ENCODE results near the gene CPE. TPM values are rescaled to one million over a fixed set of nuclear protein-coding genes. Genes with fewer than 3 reads are reported as not detected.

The CPE gene
- total RNA-seq, 4 donors from 2014 or later = 104 to 116 (median 108) TPM

DNA sequence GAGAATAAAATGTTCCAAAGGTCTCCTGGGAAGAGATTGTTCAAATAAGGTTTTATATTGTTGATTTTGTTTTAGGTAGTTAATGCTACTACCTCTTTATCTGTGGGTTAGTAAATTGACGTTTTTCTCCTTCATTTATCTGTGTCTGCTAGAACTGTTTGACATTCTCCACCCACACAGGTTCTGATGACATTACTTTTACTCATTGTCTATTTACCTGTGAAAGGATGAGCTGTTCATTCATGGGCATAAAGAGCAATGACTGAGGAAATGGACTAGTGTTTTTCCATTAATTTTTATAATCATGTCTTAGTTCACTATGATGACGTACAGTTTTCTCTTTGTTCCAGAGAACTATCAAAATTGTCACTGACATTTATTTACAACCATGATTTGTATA lies 75.6 kb downstream of the CPE start:
- DNase-seq (ENCODE audit: extremely low spot score) = no peak
- Histone ChIP-seq H3K4me3 (no peak overlapping the region), H3K36me3 (no peaks in the 10 kb centered on the region), H3K4me1 (peaks cover 0 to 4% (median 0%) of the 10 kb centered on the region in 4 donors), H3K27me3 (no peaks in the 10 kb centered on the region), H3K9me3 (no peaks in the 10 kb centered on the region), H3K27ac (replicated peaks in 1 of 4) (no peak overlapping the region)
- 53% methylated on average over 2 of the region's 2 CpGs for WGBS
- TF ChIP-seq EP300 (IDR thresholded peaks at IDR 0.05) = no peak
- intact Hi-C loops (cut with DNase I) = no loop called here

DNA sequence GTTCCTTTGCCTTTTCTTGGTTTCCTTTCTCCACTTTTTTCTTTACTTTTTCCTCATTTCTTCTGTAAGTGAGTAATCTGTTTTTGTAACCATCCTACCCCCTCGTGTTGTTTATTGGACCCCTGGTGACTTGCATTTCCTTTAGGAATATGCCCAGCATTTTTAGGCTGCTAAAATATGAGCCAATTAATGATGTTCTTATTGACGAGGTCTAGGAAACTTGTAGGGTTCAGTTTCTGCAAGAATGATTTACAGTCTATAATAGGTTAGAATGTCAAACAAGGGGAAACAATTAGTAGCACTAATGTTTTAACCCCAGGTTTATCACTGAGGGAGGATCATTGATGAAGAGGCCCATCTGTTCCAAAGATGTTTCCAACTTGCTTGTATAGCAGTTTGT lies 79.0 kb downstream of the CPE start:
- intact Hi-C loops (cut with DNase I) = no loop called here
- H3K36me3 ChIP-seq = no peaks in the 10 kb centered on the region
- no peaks in the 10 kb centered on the region for H3K9me3 ChIP-seq
- no peak overlapping the region for H3K27ac ChIP-seq (replicated peaks in 1 of 4)
- H3K4me1 ChIP-seq = peaks cover 0 to 21% (median 19%) of the 10 kb centered on the region in 4 donors
- 52% methylated on average over 2 of the region's 2 CpGs for WGBS
- no peaks in the 10 kb centered on the region for H3K27me3 ChIP-seq
- TF ChIP-seq EP300 (IDR thresholded peaks at IDR 0.05) (no peak), POLR2A (IDR thresholded peaks at IDR 0.05; ENCODE audit: low read depth) (no peak), POLR2AphosphoS5 (IDR thresholded peaks at IDR 0.05) (no peak)
- TF ChIP-seq, protein P1, sequence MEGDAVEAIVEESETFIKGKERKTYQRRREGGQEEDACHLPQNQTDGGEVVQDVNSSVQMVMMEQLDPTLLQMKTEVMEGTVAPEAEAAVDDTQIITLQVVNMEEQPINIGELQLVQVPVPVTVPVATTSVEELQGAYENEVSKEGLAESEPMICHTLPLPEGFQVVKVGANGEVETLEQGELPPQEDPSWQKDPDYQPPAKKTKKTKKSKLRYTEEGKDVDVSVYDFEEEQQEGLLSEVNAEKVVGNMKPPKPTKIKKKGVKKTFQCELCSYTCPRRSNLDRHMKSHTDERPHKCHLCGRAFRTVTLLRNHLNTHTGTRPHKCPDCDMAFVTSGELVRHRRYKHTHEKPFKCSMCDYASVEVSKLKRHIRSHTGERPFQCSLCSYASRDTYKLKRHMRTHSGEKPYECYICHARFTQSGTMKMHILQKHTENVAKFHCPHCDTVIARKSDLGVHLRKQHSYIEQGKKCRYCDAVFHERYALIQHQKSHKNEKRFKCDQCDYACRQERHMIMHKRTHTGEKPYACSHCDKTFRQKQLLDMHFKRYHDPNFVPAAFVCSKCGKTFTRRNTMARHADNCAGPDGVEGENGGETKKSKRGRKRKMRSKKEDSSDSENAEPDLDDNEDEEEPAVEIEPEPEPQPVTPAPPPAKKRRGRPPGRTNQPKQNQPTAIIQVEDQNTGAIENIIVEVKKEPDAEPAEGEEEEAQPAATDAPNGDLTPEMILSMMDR (IDR thresholded peaks at IDR 0.05) = no peak
- no peak for DNase-seq (ENCODE audit: extremely low spot score)
- H3K4me3 ChIP-seq = no peak overlapping the region

DNA sequence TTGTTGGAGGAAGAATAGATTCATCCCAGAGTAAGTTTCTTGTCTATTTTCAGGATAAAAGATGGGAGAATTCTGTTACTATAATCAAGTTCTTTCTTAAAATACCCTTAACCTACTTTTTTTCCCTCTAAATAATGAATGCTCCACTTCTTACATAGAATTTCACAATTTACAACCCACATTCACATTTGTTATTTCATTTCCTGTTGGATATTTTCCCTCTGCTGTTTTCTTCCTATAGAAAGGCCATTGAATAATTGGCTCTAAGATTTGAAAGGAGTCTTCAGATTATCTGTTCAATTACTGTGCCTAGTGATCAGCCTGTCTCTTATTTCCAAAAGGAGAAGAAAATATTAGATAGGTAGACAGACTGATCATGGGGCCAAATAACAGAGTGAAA lies 79.7 kb downstream of the CPE start:
- no peaks in the 10 kb centered on the region for H3K36me3 ChIP-seq
- peaks cover 0 to 21% (median 19%) of the 10 kb centered on the region in 4 donors for H3K4me1 ChIP-seq
- no peak overlapping the region for H3K27ac ChIP-seq (replicated peaks in 1 of 4)
- TF ChIP-seq EP300 (IDR thresholded peaks at IDR 0.05) (no peak), POLR2A (IDR thresholded peaks at IDR 0.05; ENCODE audit: low read depth) (no peak), POLR2AphosphoS5 (IDR thresholded peaks at IDR 0.05) (no peak)
- TF ChIP-seq, protein P1 (IDR thresholded peaks at IDR 0.05) = no peak
- DNase-seq (ENCODE audit: extremely low spot score) = no peak
- H3K4me3 ChIP-seq = no peak overlapping the region
- no peaks in the 10 kb centered on the region for H3K27me3 ChIP-seq
- no peaks in the 10 kb centered on the region for H3K9me3 ChIP-seq
- intact Hi-C loops (cut with DNase I) = no loop called here

DNA sequence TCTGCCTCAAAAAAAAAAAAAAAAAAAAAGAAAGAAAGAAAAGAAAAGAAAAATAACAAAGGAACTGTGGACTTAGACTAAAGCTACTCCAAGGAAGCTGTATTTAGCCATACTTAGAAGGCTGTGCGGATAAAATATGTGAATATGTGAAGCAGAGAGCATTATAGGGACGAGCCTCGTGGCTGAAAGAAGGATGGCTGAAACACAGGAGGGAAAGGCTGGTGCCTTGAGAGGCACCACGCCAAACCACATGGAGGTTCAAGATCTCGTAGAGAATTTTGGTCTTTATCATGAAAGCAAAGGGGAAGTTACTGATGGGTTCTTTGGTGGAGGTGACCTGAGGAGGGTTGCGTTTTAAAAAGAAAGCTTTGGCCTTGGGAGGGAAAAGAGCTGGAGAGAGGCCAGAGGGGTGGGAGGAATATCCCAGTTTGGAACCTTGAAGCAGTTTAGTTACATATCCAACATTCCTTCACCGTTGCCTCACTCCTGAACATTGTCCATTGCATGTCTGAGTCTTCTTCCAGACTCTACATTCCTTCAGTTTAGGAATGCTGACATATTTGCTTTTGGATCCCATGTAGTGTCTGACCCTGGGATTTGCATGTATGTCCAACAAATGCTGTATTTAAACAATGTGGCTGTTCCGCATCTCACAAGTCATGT lies 82.5 kb downstream of the CPE start:
- TF ChIP-seq POLR2AphosphoS5 (IDR thresholded peaks at IDR 0.05) (peak in 1 of 2 donors; percentile 24), EP300 (IDR thresholded peaks at IDR 0.05) (no peak)
- intact Hi-C loops (cut with DNase I) = loop anchor here (5.0 to 10.0 kb wide), 2 partner anchors 84 to 256 kb away; partner anchors contain the start of genes CPE and KLHL2
- DNase-seq (ENCODE audit: extremely low spot score) = no peak
- Histone ChIP-seq H3K36me3 (no peaks in the 10 kb centered on the region), H3K27ac (replicated peaks in 1 of 4) (peak overlapping the region in 1 of 4 donors; percentile 41), H3K4me3 (peak overlapping the region in 3 of 4 donors; percentile 23 to 40 (median 29)), H3K4me1 (peaks cover 0 to 24% (median 19%) of the 10 kb centered on the region in 4 donors), H3K9me3 (no peaks in the 10 kb centered on the region), H3K27me3 (no peaks in the 10 kb centered on the region)
- 33% methylated on average over 8 of the region's 8 CpGs for WGBS

DNA sequence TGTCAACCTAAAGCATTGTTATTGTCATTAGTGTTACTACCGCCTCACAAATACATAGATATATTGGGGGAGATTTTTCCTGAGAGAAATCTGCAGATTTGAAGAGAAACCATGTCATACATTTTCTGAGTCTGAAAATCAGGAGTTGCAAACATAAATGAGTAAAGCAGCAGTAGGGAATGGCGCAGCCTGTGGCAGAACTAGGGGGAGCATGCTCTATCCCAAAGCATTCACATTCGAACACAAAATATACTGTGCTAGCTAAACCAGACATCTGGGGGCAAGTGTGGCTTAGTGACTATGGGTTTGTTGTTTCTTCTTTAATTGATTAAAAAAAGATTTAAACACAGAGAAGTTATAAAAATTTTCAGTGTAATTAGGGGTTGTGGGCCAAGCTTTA lies 83.2 kb downstream of the CPE start:
- no peak overlapping the region for H3K4me3 ChIP-seq
- peaks cover 0 to 24% (median 18%) of the 10 kb centered on the region in 4 donors for H3K4me1 ChIP-seq
- TF ChIP-seq POLR2AphosphoS5 (IDR thresholded peaks at IDR 0.05) = no peak
- TF ChIP-seq EP300 (IDR thresholded peaks at IDR 0.05) = no peak
- TF ChIP-seq, protein P1 (IDR thresholded peaks at IDR 0.05) = no peak
- intact Hi-C loops (cut with DNase I) = loop anchor here (5.0 to 10.0 kb wide), 2 partner anchors 85 to 257 kb away; partner anchors contain the start of genes CPE and KLHL2
- H3K36me3 ChIP-seq = no peaks in the 10 kb centered on the region
- H3K27me3 ChIP-seq = no peaks in the 10 kb centered on the region
- DNase-seq (ENCODE audit: extremely low spot score) = no peak
- no peaks in the 10 kb centered on the region for H3K9me3 ChIP-seq
- WGBS = 98% methylated on average over 3 of the region's 3 CpGs
- no peak overlapping the region for H3K27ac ChIP-seq (replicated peaks in 1 of 4)

All from esophagus muscularis mucosa (tissue), 4 donors.